Measurements from ENCODE around the gene FMN1. TPM values are rescaled to one million over a fixed set of nuclear protein-coding genes. Genes with fewer than 3 reads are reported as not detected.
A peak's percentile ranks its signal among the peaks of the same experiment; 100 is the strongest.

Gene FMN1
- total RNA-seq, 1 experiment from 2014 or later: 3.9 TPM

- intact Hi-C loops (cut with micrococcal nuclease; ENCODE audit: unreplicated experiment): no loop called here
- H3K36me3 ChIP-seq (ENCODE audit: control insufficient read depth, insufficient read depth, low read length): no peaks in the 10 kb centered on the region
- no peak for DNase-seq (ENCODE audit: low read depth, low spot score)
- BruUV-seq (replicated peaks): no TSS peak
- ATAC-seq: peak; percentile 52; the same call in 1 of the 2 replicates
- ChIA-PET CTCF (interaction anchor here (1.0 kb wide), 1 partner anchor 459 kb away, joined by 3 read pairs; no protein-coding TSS in a partner anchor), POLR2A (no interaction called here)
- no peaks in the 10 kb centered on the region for H3K4me1 ChIP-seq (ENCODE audit: control insufficient read depth, insufficient read depth, low read length)
- H3K27ac ChIP-seq (ENCODE audit: low read length): no peak overlapping the region
- no peaks in the 10 kb centered on the region for H3K27me3 ChIP-seq (ENCODE audit: control insufficient read depth, insufficient read depth, low read length)
- in situ Hi-C loops (cut with HindIII; ENCODE audit: low pct_unique_long_range_greater_than_20kb, low sequenced_read_pairs): no loop called here
- H3K9me3 ChIP-seq (ENCODE audit: control insufficient read depth, insufficient read depth, low read depth, low read length): no peaks in the 10 kb centered on the region
- TF ChIP-seq POLR2AphosphoS5 (IDR thresholded peaks at IDR 0.05; ENCODE audit: low read depth, low read length) (no peak), SIN3A (IDR thresholded peaks at IDR 0.05; ENCODE audit: borderline replicate concordance, insufficient read depth, low read depth, low read length) (no peak), CTCF (IDR thresholded peaks at IDR 0.05) (no peak), TCF7L2 (IDR thresholded peaks at IDR 0.05; ENCODE audit: low read depth, low read length) (no peak), REST (IDR thresholded peaks at IDR 0.05; ENCODE audit: insufficient read depth in 1 of 2, low read depth in 2 of 2, low read length in 1 of 2) (no peak)
- no peak overlapping the region for H3K4me3 ChIP-seq (ENCODE audit: low read depth in 2 of 2, low read length in 2 of 2)
Observed at GRCh38 chr15:33242165-33242564, 47.7 kb upstream of the FMN1 start.

DNA sequence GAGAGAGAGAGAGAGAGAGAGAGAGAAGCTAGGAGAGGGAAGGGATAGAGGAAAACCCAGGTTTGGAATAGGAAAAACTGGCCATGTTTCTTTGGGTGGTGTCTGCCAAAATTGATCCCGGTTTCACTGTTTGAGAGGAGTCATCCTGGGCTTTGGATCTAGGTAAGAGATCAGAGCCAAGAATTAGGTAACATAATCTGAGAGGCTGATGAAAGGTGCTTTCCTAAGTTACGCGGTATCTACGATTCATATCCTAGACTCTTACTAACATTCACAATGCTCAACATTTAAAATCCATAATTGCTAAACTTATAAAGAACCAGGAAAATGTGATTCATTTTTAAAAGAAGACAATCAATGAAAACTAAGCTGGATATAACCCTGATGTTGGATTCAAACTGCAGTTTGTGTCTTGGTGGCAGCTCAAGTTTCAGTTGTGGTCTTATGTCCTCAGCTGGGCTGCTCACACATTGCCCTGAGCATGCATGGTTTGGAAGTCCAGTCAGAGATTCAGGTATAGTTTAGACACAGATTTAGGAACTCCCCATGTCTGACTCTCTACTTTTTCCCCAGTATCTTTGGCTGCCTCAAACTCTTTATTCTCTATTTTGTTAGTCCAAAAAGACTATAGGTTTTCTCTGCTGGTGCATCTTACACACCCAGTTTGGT is 42.5 kb upstream of the FMN1 start:
- Histone ChIP-seq H3K4me1 (ENCODE audit: control insufficient read depth, insufficient read depth, low read length) (no peaks in the 10 kb centered on the region), H3K27me3 (ENCODE audit: control insufficient read depth, insufficient read depth, low read length) (0 out of 2 replicates have a peak, but pooled peaks cover 3% of the 10 kb centered on the region), H3K9me3 (ENCODE audit: control insufficient read depth, insufficient read depth, low read depth, low read length) (no peaks in the 10 kb centered on the region), H3K36me3 (ENCODE audit: control insufficient read depth, insufficient read depth, low read length) (no peaks in the 10 kb centered on the region), H3K27ac (ENCODE audit: low read length) (no peak overlapping the region), H3K4me3 (ENCODE audit: low read depth in 2 of 2, low read length in 2 of 2) (no peak overlapping the region)
- ChIA-PET POLR2A (no interaction called here), CTCF (interaction anchor here (0.7 kb wide), 1 partner anchor 57 kb away, joined by 3 read pairs; no protein-coding TSS in a partner anchor)
- no TSS peak for BruUV-seq (replicated peaks)
- in situ Hi-C loops (cut with HindIII; ENCODE audit: low pct_unique_long_range_greater_than_20kb, low sequenced_read_pairs): no loop called here
- TF ChIP-seq TCF7L2 (IDR thresholded peaks at IDR 0.05; ENCODE audit: low read depth, low read length): no peak
- no peak for TF ChIP-seq SIN3A (IDR thresholded peaks at IDR 0.05; ENCODE audit: borderline replicate concordance, insufficient read depth, low read depth, low read length)
- no peak for TF ChIP-seq POLR2AphosphoS5 (IDR thresholded peaks at IDR 0.05; ENCODE audit: low read depth, low read length)
- no peak for TF ChIP-seq CTCF (IDR thresholded peaks at IDR 0.05)
- TF ChIP-seq REST (IDR thresholded peaks at IDR 0.05; ENCODE audit: insufficient read depth in 1 of 2, low read depth in 2 of 2, low read length in 1 of 2): no peak
- DNase-seq (ENCODE audit: low read depth, low spot score) (no peak), ATAC-seq (no peak)
- intact Hi-C loops (cut with micrococcal nuclease; ENCODE audit: unreplicated experiment): no loop called here
